Astrocyte (in vitro differentiated cells and primary cell): ENCODE data around the gene TLE1. TPM values are rescaled to one million over a fixed set of nuclear protein-coding genes. Genes with fewer than 3 reads are reported as not detected.

ENCODE experiments used
- DNase-seq: peaks from one replicate; pipeline ENCODE4 v3.0.0-alpha.2; 2010; ENCODE audit warnings: low read depth
- FAIRE-seq: peaks from 2 replicates; lab custom pipeline; 2011; peaks lifted over from hg19 to GRCh38; lab: Jason Lieb, UNC
- H2AFZ ChIP-seq: 2 replicates; pipeline ENCODE4 v1.6.0; 2012; ENCODE audit warnings: low read depth, low read length, inconsistent platforms
- H3K27ac ChIP-seq: 2 replicates; pipeline ENCODE4 v1.5.1; 2011; ENCODE audit warnings: low read depth, low read length, inconsistent platforms
- H3K27me3 ChIP-seq: 2 replicates; pipeline ENCODE4 v1.6.0; 2011; ENCODE audit warnings: low read length, inconsistent platforms; ENCODE audit not compliant: insufficient read depth
- H3K36me3 ChIP-seq: 2 replicates; pipeline ENCODE4 v1.5.1; 2011; ENCODE audit warnings: low read length, inconsistent platforms; ENCODE audit not compliant: insufficient read depth
- H3K4me1 ChIP-seq: 2 replicates; pipeline ENCODE4 v1.5.1; 2011; ENCODE audit warnings: low read length, inconsistent platforms; ENCODE audit not compliant: insufficient read depth
- H3K4me2 ChIP-seq: 2 replicates; pipeline ENCODE4 v1.6.0; 2012; ENCODE audit warnings: low read length, inconsistent platforms
- H3K4me3 ChIP-seq: 2 replicates; pipeline ENCODE4 v1.5.1; 2011; ENCODE audit warnings: low read depth, mild to moderate bottlenecking, low read length, inconsistent platforms; ENCODE audit not compliant: insufficient read depth
- H3K79me2 ChIP-seq: 2 replicates; pipeline ENCODE4 v1.6.0; 2012; ENCODE audit warnings: mild to moderate bottlenecking, low read length, inconsistent platforms; ENCODE audit not compliant: insufficient read depth
- H3K9ac ChIP-seq: 2 replicates; pipeline ENCODE4 v1.6.0; 2012; ENCODE audit warnings: mild to moderate bottlenecking, low read length, inconsistent platforms
- H3K9me3 ChIP-seq: 2 replicates; pipeline ENCODE4 v1.5.1; 2012; ENCODE audit warnings: low read depth, mild to moderate bottlenecking, low read length, inconsistent platforms; ENCODE audit not compliant: insufficient read depth
- H4K20me1 ChIP-seq: 2 replicates; pipeline ENCODE4 v1.6.0; 2012; ENCODE audit warnings: low read length, inconsistent platforms; ENCODE audit not compliant: insufficient read depth
- H3K27ac Mint-ChIP-seq: one replicate; pipeline ENCODE4 v1.8.0; 2021; ENCODE audit warnings: mild to moderate bottlenecking, mixed read lengths; ENCODE audit not compliant: unreplicated experiment
- H3K27me3 Mint-ChIP-seq: one replicate; pipeline ENCODE4 v1.8.0; 2021; ENCODE audit warnings: low read depth, mixed read lengths; ENCODE audit not compliant: unreplicated experiment
- H3K36me3 Mint-ChIP-seq: one replicate; pipeline ENCODE4 v1.8.0; 2021; ENCODE audit warnings: low read depth, mixed read lengths; ENCODE audit not compliant: unreplicated experiment
- H3K4me1 Mint-ChIP-seq: one replicate; pipeline ENCODE4 v1.8.0; 2021; ENCODE audit warnings: low read depth, mixed read lengths; ENCODE audit not compliant: unreplicated experiment
- H3K4me3 Mint-ChIP-seq: one replicate; pipeline ENCODE4 v1.8.0; 2021; ENCODE audit warnings: mild to moderate bottlenecking, moderate library complexity, mixed read lengths; ENCODE audit not compliant: unreplicated experiment
- H3K9me3 Mint-ChIP-seq: one replicate; pipeline ENCODE4 v1.8.0; 2021; ENCODE audit warnings: mild to moderate bottlenecking, mixed read lengths; ENCODE audit not compliant: unreplicated experiment
- CTCF ChIP-seq: IDR thresholded peaks from 2 replicates; pipeline ENCODE4 v1.5.1; 2011; ENCODE audit warnings: low read depth, mild to moderate bottlenecking, inconsistent platforms, low read length, moderate library complexity; ENCODE audit not compliant: insufficient read depth
- EZH2 ChIP-seq: IDR thresholded peaks from 2 replicates; pipeline ENCODE4 v1.6.1; 2012; ENCODE audit warnings: mild to moderate bottlenecking, low read length, inconsistent platforms; ENCODE audit not compliant: insufficient read depth
- total RNA-seq: library from RNA; stranded (reverse); gene quantifications from 2 replicates; pipeline ENCODE4 v1.2.1, GENCODE V29; 2021

The TLE1 gene
- total RNA-seq, 1 donor from 2014 or later: 29.6 TPM

GRCh38 chr9:81634915-81635516 lies 54.3 kb downstream of the TLE1 start:
- DNase-seq (peak; percentile 58), FAIRE-seq (no peak)
- no peak overlapping the region for H3K27ac ChIP-seq
- no peaks in the 10 kb centered on the region for H3K79me2 ChIP-seq
- no peak overlapping the region for H3K4me3 ChIP-seq
- H3K4me1 ChIP-seq: peaks cover 20% of the 10 kb centered on the region
- H3K27me3 ChIP-seq: no peaks in the 10 kb centered on the region
- H3K9ac ChIP-seq: no peak overlapping the region
- H3K27me3 Mint-ChIP-seq: no peaks in the 10 kb centered on the region
- H3K4me2 ChIP-seq: peak overlapping the region; percentile 7
- H4K20me1 ChIP-seq: peaks cover 3% of the 10 kb centered on the region
- peaks cover 4% of the 10 kb centered on the region for H3K36me3 Mint-ChIP-seq
- H3K36me3 ChIP-seq: no peaks in the 10 kb centered on the region
- no peaks in the 10 kb centered on the region for H3K9me3 Mint-ChIP-seq
- H2AFZ ChIP-seq: no peak overlapping the region
- TF ChIP-seq CTCF: no peak
- no peak for TF ChIP-seq EZH2
- no peak overlapping the region for H3K27ac Mint-ChIP-seq
- no peak overlapping the region for H3K4me3 Mint-ChIP-seq
- H3K9me3 ChIP-seq: no peaks in the 10 kb centered on the region
- H3K4me1 Mint-ChIP-seq: peaks cover 16% of the 10 kb centered on the region

- Mint-ChIP-seq H3K27ac (peak overlapping the region; percentile 83), H3K9me3 (no peaks in the 10 kb centered on the region), H3K36me3 (peaks cover 4% of the 10 kb centered on the region), H3K4me1 (peaks cover 16% of the 10 kb centered on the region), H3K27me3 (no peaks in the 10 kb centered on the region), H3K4me3 (no peak overlapping the region)
- Histone ChIP-seq H3K9me3 (no peaks in the 10 kb centered on the region), H3K4me1 (peaks cover 20% of the 10 kb centered on the region), H2AFZ (no peak overlapping the region), H3K27ac (no peak overlapping the region), H3K27me3 (no peaks in the 10 kb centered on the region), H3K4me3 (no peak overlapping the region), H3K9ac (no peak overlapping the region), H3K4me2 (no peak overlapping the region), H3K79me2 (no peaks in the 10 kb centered on the region), H4K20me1 (peaks cover 3% of the 10 kb centered on the region), H3K36me3 (no peaks in the 10 kb centered on the region)
- no peak for DNase-seq
- no peak for FAIRE-seq
- TF ChIP-seq EZH2 (no peak), CTCF (no peak)
Observed at GRCh38 chr9:81633952-81634854, 55.1 kb downstream of the TLE1 start.
